Kidney (tissue), 14 donors: ENCODE results near the gene PYCR2. TPM values are rescaled to one million over a fixed set of nuclear protein-coding genes. Genes with fewer than 3 reads are reported as not detected.

Source experiments
- DNase-seq, 5 donors: peaks; one replicate each; pipeline ENCODE4 v3.0.0-alpha.2; 2013 to 2020
- FAIRE-seq: peaks from 2 replicates; lab custom pipeline; 2012; peaks lifted over from hg19 to GRCh38; lab: Jason Lieb, UNC
- H3K27ac ChIP-seq, 2 donors: one replicate each; pipeline ENCODE4 v1.7.0; 2013; ENCODE audit warnings: low read depth in 2 of 2, low read length in 2 of 2, inconsistent platforms in 1 of 2
- H3K27me3 ChIP-seq: one replicate; pipeline ENCODE4 v1.7.1; 2013; ENCODE audit warnings: low read length, inconsistent platforms; ENCODE audit not compliant: control insufficient read depth, insufficient read depth
- H3K36me3 ChIP-seq, 3 donors: one replicate each; pipeline versions ENCODE4 v1.7.0 to v1.7.1; 2013; ENCODE audit warnings: low read length in 3 of 3, control low read depth in 1 of 3, inconsistent platforms in 1 of 3; ENCODE audit not compliant: insufficient read depth in 3 of 3, control insufficient read depth in 2 of 3
- H3K4me1 ChIP-seq, 3 donors: one replicate each; pipeline versions ENCODE4 v1.7.0 to v1.7.1; 2013; ENCODE audit warnings: low read length in 3 of 3, inconsistent platforms in 1 of 3, low read depth in 1 of 3; ENCODE audit not compliant: control insufficient read depth in 2 of 3, insufficient read depth in 2 of 3
- H3K4me3 ChIP-seq, 3 donors: one replicate each; pipeline versions ENCODE4 v1.7.0 to v1.8.1; 2013; ENCODE audit warnings: low read length in 3 of 3, control low read depth in 1 of 3, inconsistent platforms in 1 of 3
- H3K9ac ChIP-seq, 3 donors: one replicate each; pipeline versions ENCODE4 v1.7.0 to v1.7.1; 2013; ENCODE audit warnings: low read length in 3 of 3, control low read depth in 1 of 3, inconsistent platforms in 1 of 3
- H3K9me3 ChIP-seq, 3 donors: one replicate each; pipeline versions ENCODE4 v1.7.0 to v1.7.1; 2013; ENCODE audit warnings: low read length in 3 of 3, control low read depth in 1 of 3, inconsistent platforms in 1 of 3; ENCODE audit not compliant: control insufficient read depth in 2 of 3, insufficient read depth in 1 of 3
- intact Hi-C: fragments of 100-400 bp; cut with DNase I; formaldehyde crosslinking; loops from one replicate; pipeline ENCODE4 v1.11.1; 2022
- polyA plus RNA-seq: library from polyadenylated mRNA; stranded (reverse); fragments of 350-450 nt; fragmentation: Illumina TruSeq; extraction: RNeasy Lipid Tissue Mini Kit (QIAGEN cat#74804); gene quantifications from one replicate; pipeline ENCODE4 v1.2.3, GENCODE V29; 2014; ENCODE audit warnings: low read depth, low replicate concordance; ENCODE audit not compliant: insufficient read depth
- total RNA-seq: library from RNA; stranded (reverse); fragmentation: NEBNext Ultra II Directional; extraction: Animal tissue kit (Norgen Biotek cat#: 25700); gene quantifications from one replicate; pipeline ENCODE4 v1.2.1, GENCODE V29; 2021
- TF ChIP-seq, protein P1 (sequence below): IDR thresholded peaks from 3 replicates; pipeline ENCODE4 v1.5.1; 2012; ENCODE audit warnings: mild to moderate bottlenecking, moderate library complexity, borderline replicate concordance; ENCODE audit not compliant: insufficient read depth; ENCODE audit errors: extremely low read depth
- donor health status: control.
- donor health status: control.
- donor health status: control.
- donor health status: control.
- donor health status: control.
- donor health status: DM: yes; HTN: yes; CAD: no.
- donor health status: Normal renal cell carcinoma (clear cell type).

Gene PYCR2
- total and polyA plus RNA-seq, 2 donors from 2014 or later = 72.4 to 79.3 TPM

DNA sequence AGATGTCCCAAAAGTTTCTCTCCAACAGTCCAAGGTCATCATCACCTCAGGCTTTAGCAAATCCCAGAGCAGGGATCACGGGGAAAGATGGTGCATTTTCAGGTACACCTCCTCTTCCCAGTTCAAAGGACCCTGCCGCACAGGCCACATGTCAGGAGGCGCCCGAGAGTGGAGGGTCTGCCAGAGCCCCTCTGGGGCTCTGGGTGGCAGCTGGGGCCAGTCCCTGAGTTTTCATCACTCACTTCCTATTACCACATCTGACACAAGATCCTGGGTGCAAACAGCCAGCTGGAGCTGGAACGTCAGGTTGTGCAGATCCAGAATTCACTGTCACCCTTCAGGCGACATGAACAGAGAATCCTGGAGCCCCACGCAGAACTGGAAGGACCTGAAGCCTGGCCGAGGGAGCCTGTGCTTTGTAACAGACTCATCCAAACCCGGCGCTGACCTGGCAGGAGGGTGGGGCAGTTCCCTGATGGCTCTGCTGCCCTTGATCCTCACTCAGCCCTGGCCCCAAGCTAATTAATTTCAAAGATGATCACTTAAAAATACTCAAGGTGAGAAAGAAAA lies 50.7 kb downstream of the PYCR2 start:
- no peak overlapping the region for H3K4me3 ChIP-seq
- H3K27me3 ChIP-seq = no peaks in the 10 kb centered on the region
- H3K36me3 ChIP-seq = peaks cover 5 to 47% (median 23%) of the 10 kb centered on the region in 3 donors
- DNase-seq (peak in 1 of 5 donors; percentile 54), FAIRE-seq (no peak)
- peaks cover 0 to 19% (median 17%) of the 10 kb centered on the region in 3 donors for H3K4me1 ChIP-seq
- H3K27ac ChIP-seq = no peak overlapping the region
- no peak overlapping the region for H3K9ac ChIP-seq
- TF ChIP-seq, protein P1, sequence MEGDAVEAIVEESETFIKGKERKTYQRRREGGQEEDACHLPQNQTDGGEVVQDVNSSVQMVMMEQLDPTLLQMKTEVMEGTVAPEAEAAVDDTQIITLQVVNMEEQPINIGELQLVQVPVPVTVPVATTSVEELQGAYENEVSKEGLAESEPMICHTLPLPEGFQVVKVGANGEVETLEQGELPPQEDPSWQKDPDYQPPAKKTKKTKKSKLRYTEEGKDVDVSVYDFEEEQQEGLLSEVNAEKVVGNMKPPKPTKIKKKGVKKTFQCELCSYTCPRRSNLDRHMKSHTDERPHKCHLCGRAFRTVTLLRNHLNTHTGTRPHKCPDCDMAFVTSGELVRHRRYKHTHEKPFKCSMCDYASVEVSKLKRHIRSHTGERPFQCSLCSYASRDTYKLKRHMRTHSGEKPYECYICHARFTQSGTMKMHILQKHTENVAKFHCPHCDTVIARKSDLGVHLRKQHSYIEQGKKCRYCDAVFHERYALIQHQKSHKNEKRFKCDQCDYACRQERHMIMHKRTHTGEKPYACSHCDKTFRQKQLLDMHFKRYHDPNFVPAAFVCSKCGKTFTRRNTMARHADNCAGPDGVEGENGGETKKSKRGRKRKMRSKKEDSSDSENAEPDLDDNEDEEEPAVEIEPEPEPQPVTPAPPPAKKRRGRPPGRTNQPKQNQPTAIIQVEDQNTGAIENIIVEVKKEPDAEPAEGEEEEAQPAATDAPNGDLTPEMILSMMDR = no peak
- intact Hi-C loops = no loop called here
- H3K9me3 ChIP-seq = no peaks in the 10 kb centered on the region

DNA sequence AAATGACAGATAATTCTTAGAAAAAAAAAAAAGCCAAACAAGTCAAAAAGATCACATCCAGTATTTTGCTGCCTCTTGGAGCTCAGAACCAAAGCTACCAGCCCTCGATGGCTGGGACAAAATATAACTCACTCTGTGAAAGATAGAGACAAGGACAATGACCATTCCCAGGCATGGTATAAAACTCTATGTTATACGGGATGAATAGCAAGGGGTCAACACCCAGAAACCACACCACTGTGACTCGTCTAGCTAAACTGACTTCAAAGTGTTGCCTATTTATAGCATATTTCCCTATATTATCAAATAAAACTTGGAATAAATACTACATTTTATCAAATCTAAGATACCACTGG lies 52.0 kb downstream of the PYCR2 start:
- no peak overlapping the region for H3K27ac ChIP-seq
- no peaks in the 10 kb centered on the region for H3K9me3 ChIP-seq
- TF ChIP-seq, protein P1 = no peak
- intact Hi-C loops = no loop called here
- no peak overlapping the region for H3K4me3 ChIP-seq
- H3K4me1 ChIP-seq = peaks cover 0 to 8% (median 5%) of the 10 kb centered on the region in 3 donors
- H3K9ac ChIP-seq = no peak overlapping the region
- no peak for DNase-seq
- no peak for FAIRE-seq
- peaks cover 9 to 55% (median 32%) of the 10 kb centered on the region in 3 donors for H3K36me3 ChIP-seq
- no peaks in the 10 kb centered on the region for H3K27me3 ChIP-seq

DNA sequence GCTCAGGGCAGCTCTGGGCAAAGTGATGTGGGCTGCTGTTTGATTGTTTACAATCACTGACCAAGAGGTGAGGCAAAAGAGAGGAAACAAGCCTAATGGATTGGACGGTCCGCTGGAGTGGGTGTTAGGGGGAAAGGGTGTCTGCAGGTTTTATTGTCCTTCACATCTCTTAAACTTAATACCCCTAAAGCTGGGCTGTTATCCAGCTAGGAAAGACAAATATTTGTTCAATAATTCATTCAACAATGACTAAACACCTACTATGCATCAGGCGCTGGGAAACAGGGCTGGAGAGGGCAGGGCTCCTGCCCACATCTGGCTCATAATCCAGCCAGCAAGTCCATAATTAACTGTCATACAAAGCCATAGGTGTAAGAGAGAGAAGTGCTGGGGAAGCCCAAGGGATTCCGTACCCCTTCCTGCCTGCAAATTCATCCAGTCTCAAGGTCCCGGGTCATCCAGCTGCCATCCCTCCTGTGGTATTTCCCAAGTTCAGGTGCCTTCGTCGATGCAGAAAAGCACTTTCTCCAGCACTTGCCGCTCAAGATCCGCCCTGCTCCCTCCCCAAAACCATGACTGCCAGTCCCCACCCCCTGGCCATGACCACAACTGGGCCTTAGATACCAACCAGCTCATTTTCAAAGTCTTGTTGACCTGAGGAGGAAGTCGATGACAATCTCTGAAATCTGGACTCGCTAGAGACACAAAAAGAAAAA lies 52.5 kb downstream of the PYCR2 start:
- no peak overlapping the region for H3K27ac ChIP-seq

More for the DNA sequence above, 52.5 kb downstream of the PYCR2 start:
- FAIRE-seq = no peak
- no peaks in the 10 kb centered on the region for H3K27me3 ChIP-seq
- H3K4me3 ChIP-seq = no peak overlapping the region
- peaks cover 0 to 8% (median 4%) of the 10 kb centered on the region in 3 donors for H3K4me1 ChIP-seq
- peak in 1 of 5 donors; percentile 49 for DNase-seq
- intact Hi-C loops = no loop called here
- peaks cover 8 to 57% (median 37%) of the 10 kb centered on the region in 3 donors for H3K36me3 ChIP-seq
- H3K9me3 ChIP-seq = no peaks in the 10 kb centered on the region
- TF ChIP-seq, protein P1 = no peak
- H3K9ac ChIP-seq = no peak overlapping the region
